GM21529 (cell line): Measurements from ENCODE around the gene P4HA1.

Source experiments
- ATAC-seq: cut with Tn5 transposase; IDR thresholded peaks from one replicate; pipeline ENCODE4 v1.9.1; 2021; ENCODE audit not compliant: unreplicated experiment

Gene P4HA1

GRCh38 chr10:73094986-73095480 is 1.6 kb downstream of the P4HA1 start:
- no peak for ATAC-seq

GRCh38 chr10:73093922-73094850 is 2.5 kb downstream of the P4HA1 start:
- no peak for ATAC-seq

GRCh38 chr10:73092830-73093229 is 3.8 kb downstream of the P4HA1 start:
- no peak for ATAC-seq

- ATAC-seq: no peak
These were observed 8.4 kb downstream of the P4HA1 start for GRCh38 chr10:73088304-73088703.

- no peak for ATAC-seq
These were observed 9.8 kb downstream of the P4HA1 start for GRCh38 chr10:73086816-73087215.

- ATAC-seq: no peak
These were observed 12.5 kb downstream of the P4HA1 start for GRCh38 chr10:73084209-73084608.

- no peak for ATAC-seq
These were observed 13.4 kb downstream of the P4HA1 start for GRCh38 chr10:73083221-73083620.

- no peak for ATAC-seq
These were observed 16.7 kb downstream of the P4HA1 start for GRCh38 chr10:73079779-73080541.

GRCh38 chr10:73076360-73077183 is 20.1 kb downstream of the P4HA1 start:
- no peak for ATAC-seq

GRCh38 chr10:73075829-73076228 is 20.8 kb downstream of the P4HA1 start:
- ATAC-seq: no peak

- ATAC-seq: no peak
These were observed 23.0 kb downstream of the P4HA1 start for GRCh38 chr10:73073627-73074026.

- no peak for ATAC-seq
These were observed 31.2 kb downstream of the P4HA1 start for GRCh38 chr10:73065441-73065840.

GRCh38 chr10:73061743-73062142 is 34.9 kb downstream of the P4HA1 start:
- no peak for ATAC-seq

GRCh38 chr10:73060738-73061635 is 35.7 kb downstream of the P4HA1 start:
- no peak for ATAC-seq

- no peak for ATAC-seq
These were observed 36.5 kb downstream of the P4HA1 start for GRCh38 chr10:73060173-73060572.

GRCh38 chr10:73058057-73058591 is 38.5 kb downstream of the P4HA1 start:
- no peak for ATAC-seq

GRCh38 chr10:73054286-73054685 is 42.4 kb downstream of the P4HA1 start:
- no peak for ATAC-seq

- no peak for ATAC-seq
These were observed 43.4 kb downstream of the P4HA1 start for GRCh38 chr10:73053275-73053674.

- no peak for ATAC-seq
These were observed 52.0 kb downstream of the P4HA1 start for GRCh38 chr10:73044378-73045285.
